Measurements from ENCODE around the gene FGGY.
"Not testable (repeated sequence)": the region's sequence is repeated elsewhere in the genome, so short reads cannot be mapped to it uniquely, and the experiment has no call there.

Gene FGGY

GRCh38 chr1:59296358-59297256 is at the start of gene FGGY:
Gene FGGY, plus strand, starts transcription at chr1:59297094. Its CDS starts 24,456 bp downstream, at chr1:59321550.
- DNase-seq: peak; percentile 75 to 87 (median 82)

GRCh38 chr1:59248758-59249157 is 48.1 kb upstream of the FGGY start:
- no peak for DNase-seq

GRCh38 chr1:59249396-59250137 is 47.3 kb upstream of the FGGY start:
- DNase-seq: no peak

GRCh38 chr1:59251061-59251460 is 45.8 kb upstream of the FGGY start:
- DNase-seq: not testable (repeated sequence)

GRCh38 chr1:59256429-59256828 is 40.5 kb upstream of the FGGY start:
- not testable (repeated sequence) for DNase-seq

- no peak for DNase-seq
Observed at GRCh38 chr1:59258412-59259032, 38.4 kb upstream of the FGGY start.

GRCh38 chr1:59261537-59261936 is 35.4 kb upstream of the FGGY start:
- DNase-seq: no peak

GRCh38 chr1:59262631-59263030 is 34.3 kb upstream of the FGGY start:
- no peak for DNase-seq

GRCh38 chr1:59263111-59263510 is 33.8 kb upstream of the FGGY start:
- DNase-seq: no peak

GRCh38 chr1:59265622-59266021 is 31.3 kb upstream of the FGGY start:
- DNase-seq: no peak

- no peak for DNase-seq
Observed at GRCh38 chr1:59266180-59266926, 30.5 kb upstream of the FGGY start.

- DNase-seq: no peak
Observed at GRCh38 chr1:59266927-59267293, 30.0 kb upstream of the FGGY start.

GRCh38 chr1:59268406-59268805 is 28.5 kb upstream of the FGGY start:
- no peak for DNase-seq

GRCh38 chr1:59271561-59272260 is 25.2 kb upstream of the FGGY start:
- no peak for DNase-seq

- no peak for DNase-seq
Observed at GRCh38 chr1:59272507-59272906, 24.4 kb upstream of the FGGY start.

- DNase-seq: no peak
Observed at GRCh38 chr1:59276439-59276851, 20.4 kb upstream of the FGGY start.

GRCh38 chr1:59278780-59279354 is 18.0 kb upstream of the FGGY start:
- no peak for DNase-seq

GRCh38 chr1:59279645-59280044 is 17.2 kb upstream of the FGGY start:
- DNase-seq: no peak

GRCh38 chr1:59282951-59283350 is 13.9 kb upstream of the FGGY start:
- DNase-seq: no peak

GRCh38 chr1:59285691-59286090 is 11.2 kb upstream of the FGGY start:
- no peak for DNase-seq

GRCh38 chr1:59288046-59288445 is 8.8 kb upstream of the FGGY start:
- no peak for DNase-seq

- DNase-seq: no peak
Observed at GRCh38 chr1:59289570-59289969, 7.3 kb upstream of the FGGY start.

All from stimulated activated naive CD4-positive, alpha-beta T cell (primary cell).